Measurements from ENCODE around the gene NEURL1B.

- no peak for TF ChIP-seq CREB1 (IDR thresholded peaks at IDR 0.05; ENCODE audit: low read depth)
- no peak for TF ChIP-seq TAF1 (IDR thresholded peaks at IDR 0.05; ENCODE audit: low read depth)
- TF ChIP-seq TEAD4 (IDR thresholded peaks at IDR 0.05): no peak
- no peak for TF ChIP-seq NFIC (IDR thresholded peaks at IDR 0.05)
- no peak for TF ChIP-seq USF1 (IDR thresholded peaks at IDR 0.05)
- no peak for TF ChIP-seq YY1 (IDR thresholded peaks at IDR 0.05; ENCODE audit: low read depth)
- no peak for TF ChIP-seq REST (IDR thresholded peaks at IDR 0.05; ENCODE audit: low read depth)
- no peak for TF ChIP-seq MAX (IDR thresholded peaks at IDR 0.05)
- no peak for TF ChIP-seq FOXM1 (IDR thresholded peaks at IDR 0.05; ENCODE audit: borderline replicate concordance, low read depth)
- TF ChIP-seq RAD21 (IDR thresholded peaks at IDR 0.05; ENCODE audit: low read depth): no peak
- no peak for TF ChIP-seq EP300 (IDR thresholded peaks at IDR 0.05; ENCODE audit: borderline replicate concordance)
Measured at GRCh38 chr5:172706796-172707195, 65.7 kb downstream of the NEURL1B start.
